ENCODE results near the gene TRMT6.

TRMT6 gene

DNA sequence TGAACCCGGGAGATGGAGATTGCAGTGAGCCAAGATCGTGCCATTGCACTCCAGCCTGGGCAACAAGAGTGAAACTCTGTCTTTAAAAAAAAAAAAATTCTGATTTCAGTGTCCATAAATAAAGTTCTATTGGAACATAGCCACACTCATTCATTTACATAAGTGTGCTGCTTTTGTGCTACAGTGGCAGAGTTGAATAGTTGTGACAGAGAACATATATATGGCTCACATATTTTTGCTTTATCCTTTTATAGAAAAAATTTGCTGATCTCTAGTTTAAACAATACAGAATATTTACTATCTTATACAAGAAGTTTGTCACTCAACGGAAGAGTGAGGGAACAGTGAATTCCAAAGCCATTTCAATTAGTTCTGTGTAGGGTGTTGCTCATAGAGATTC is 18.1 kb upstream of the TRMT6 start:
- TF ChIP-seq EP300 (IDR thresholded peaks at IDR 0.05; ENCODE audit: borderline replicate concordance): no peak
- no peak for TF ChIP-seq RAD21 (IDR thresholded peaks at IDR 0.05; ENCODE audit: low read depth)
- TF ChIP-seq NFIC (IDR thresholded peaks at IDR 0.05): no peak
- TF ChIP-seq ZBTB7A (IDR thresholded peaks at IDR 0.05; ENCODE audit: low read depth): no peak
- no peak for TF ChIP-seq CREB1 (IDR thresholded peaks at IDR 0.05; ENCODE audit: low read depth)
- TF ChIP-seq EGR1 (IDR thresholded peaks at IDR 0.05): no peak
- TF ChIP-seq TAF1 (IDR thresholded peaks at IDR 0.05; ENCODE audit: low read depth): no peak
- TF ChIP-seq, protein P1, sequence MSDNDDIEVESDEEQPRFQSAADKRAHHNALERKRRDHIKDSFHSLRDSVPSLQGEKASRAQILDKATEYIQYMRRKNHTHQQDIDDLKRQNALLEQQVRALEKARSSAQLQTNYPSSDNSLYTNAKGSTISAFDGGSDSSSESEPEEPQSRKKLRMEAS (IDR thresholded peaks at IDR 0.05): no peak
- TF ChIP-seq TCF12 (IDR thresholded peaks at IDR 0.05; ENCODE audit: low read depth): no peak
- TF ChIP-seq CEBPB (IDR thresholded peaks at IDR 0.05): no peak
- TF ChIP-seq, protein P2, sequence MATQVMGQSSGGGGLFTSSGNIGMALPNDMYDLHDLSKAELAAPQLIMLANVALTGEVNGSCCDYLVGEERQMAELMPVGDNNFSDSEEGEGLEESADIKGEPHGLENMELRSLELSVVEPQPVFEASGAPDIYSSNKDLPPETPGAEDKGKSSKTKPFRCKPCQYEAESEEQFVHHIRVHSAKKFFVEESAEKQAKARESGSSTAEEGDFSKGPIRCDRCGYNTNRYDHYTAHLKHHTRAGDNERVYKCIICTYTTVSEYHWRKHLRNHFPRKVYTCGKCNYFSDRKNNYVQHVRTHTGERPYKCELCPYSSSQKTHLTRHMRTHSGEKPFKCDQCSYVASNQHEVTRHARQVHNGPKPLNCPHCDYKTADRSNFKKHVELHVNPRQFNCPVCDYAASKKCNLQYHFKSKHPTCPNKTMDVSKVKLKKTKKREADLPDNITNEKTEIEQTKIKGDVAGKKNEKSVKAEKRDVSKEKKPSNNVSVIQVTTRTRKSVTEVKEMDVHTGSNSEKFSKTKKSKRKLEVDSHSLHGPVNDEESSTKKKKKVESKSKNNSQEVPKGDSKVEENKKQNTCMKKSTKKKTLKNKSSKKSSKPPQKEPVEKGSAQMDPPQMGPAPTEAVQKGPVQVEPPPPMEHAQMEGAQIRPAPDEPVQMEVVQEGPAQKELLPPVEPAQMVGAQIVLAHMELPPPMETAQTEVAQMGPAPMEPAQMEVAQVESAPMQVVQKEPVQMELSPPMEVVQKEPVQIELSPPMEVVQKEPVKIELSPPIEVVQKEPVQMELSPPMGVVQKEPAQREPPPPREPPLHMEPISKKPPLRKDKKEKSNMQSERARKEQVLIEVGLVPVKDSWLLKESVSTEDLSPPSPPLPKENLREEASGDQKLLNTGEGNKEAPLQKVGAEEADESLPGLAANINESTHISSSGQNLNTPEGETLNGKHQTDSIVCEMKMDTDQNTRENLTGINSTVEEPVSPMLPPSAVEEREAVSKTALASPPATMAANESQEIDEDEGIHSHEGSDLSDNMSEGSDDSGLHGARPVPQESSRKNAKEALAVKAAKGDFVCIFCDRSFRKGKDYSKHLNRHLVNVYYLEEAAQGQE (IDR thresholded peaks at IDR 0.05; ENCODE audit: low read depth): no peak
- no peak for TF ChIP-seq TEAD4 (IDR thresholded peaks at IDR 0.05)
- no peak for TF ChIP-seq FOXM1 (IDR thresholded peaks at IDR 0.05; ENCODE audit: borderline replicate concordance, low read depth)
- TF ChIP-seq YY1 (IDR thresholded peaks at IDR 0.05; ENCODE audit: low read depth): no peak
- TF ChIP-seq, protein P3, sequence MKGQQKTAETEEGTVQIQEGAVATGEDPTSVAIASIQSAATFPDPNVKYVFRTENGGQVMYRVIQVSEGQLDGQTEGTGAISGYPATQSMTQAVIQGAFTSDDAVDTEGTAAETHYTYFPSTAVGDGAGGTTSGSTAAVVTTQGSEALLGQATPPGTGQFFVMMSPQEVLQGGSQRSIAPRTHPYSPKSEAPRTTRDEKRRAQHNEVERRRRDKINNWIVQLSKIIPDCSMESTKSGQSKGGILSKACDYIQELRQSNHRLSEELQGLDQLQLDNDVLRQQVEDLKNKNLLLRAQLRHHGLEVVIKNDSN (IDR thresholded peaks at IDR 0.05): no peak

DNA sequence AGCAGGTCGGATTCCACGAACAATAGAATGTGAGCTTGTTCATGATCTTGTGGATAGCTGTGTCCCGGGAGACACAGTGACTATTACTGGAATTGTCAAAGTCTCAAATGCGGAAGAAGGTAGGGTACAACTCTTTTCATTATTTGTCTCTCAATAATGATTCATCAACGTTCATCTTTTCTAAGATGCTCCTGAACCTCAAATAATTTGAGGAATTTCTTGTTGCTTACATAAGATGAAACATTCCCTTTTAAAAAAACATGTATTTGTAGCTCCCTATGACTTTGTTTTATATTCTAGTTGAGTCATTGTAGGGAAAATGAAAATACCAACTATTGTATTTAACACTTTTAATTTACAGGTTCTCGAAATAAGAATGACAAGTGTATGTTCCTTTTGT is 17.1 kb upstream of the TRMT6 start:
- no peak for TF ChIP-seq EGR1 (IDR thresholded peaks at IDR 0.05)
- TF ChIP-seq, protein P3 (IDR thresholded peaks at IDR 0.05): no peak
- TF ChIP-seq TCF12 (IDR thresholded peaks at IDR 0.05; ENCODE audit: low read depth): no peak
- TF ChIP-seq, protein P2 (IDR thresholded peaks at IDR 0.05; ENCODE audit: low read depth): no peak
- no peak for TF ChIP-seq TEAD4 (IDR thresholded peaks at IDR 0.05)
- no peak for TF ChIP-seq EP300 (IDR thresholded peaks at IDR 0.05; ENCODE audit: borderline replicate concordance)
- TF ChIP-seq RAD21 (IDR thresholded peaks at IDR 0.05; ENCODE audit: low read depth): no peak
- no peak for TF ChIP-seq ZBTB7A (IDR thresholded peaks at IDR 0.05; ENCODE audit: low read depth)
- TF ChIP-seq TAF1 (IDR thresholded peaks at IDR 0.05; ENCODE audit: low read depth): no peak

DNA sequence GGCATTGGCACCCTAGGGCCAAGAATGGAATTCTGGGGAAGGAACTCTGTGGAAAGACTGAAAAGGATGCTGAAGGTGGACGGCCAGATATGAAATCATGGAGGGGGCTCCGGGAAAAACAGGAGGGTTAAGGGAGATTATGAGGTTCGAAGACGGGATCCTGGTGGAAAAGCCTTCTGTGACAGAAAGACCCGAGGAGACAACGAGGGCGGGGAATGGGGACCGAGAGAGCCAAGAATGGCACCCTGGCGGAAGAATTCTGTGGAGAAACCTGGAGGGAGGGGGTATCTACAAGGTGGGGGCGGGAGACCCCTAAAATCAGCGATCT is 426 bp downstream of the TRMT6 start:
- no peak for TF ChIP-seq EP300 (IDR thresholded peaks at IDR 0.05; ENCODE audit: borderline replicate concordance)
- no peak for TF ChIP-seq EGR1 (IDR thresholded peaks at IDR 0.05)
- no peak for TF ChIP-seq CEBPB (IDR thresholded peaks at IDR 0.05)
- TF ChIP-seq, protein P3 (IDR thresholded peaks at IDR 0.05): no peak
- TF ChIP-seq NFIC (IDR thresholded peaks at IDR 0.05): no peak
- no peak for TF ChIP-seq TAF1 (IDR thresholded peaks at IDR 0.05; ENCODE audit: low read depth)
- no peak for TF ChIP-seq CREB1 (IDR thresholded peaks at IDR 0.05; ENCODE audit: low read depth)
- no peak for TF ChIP-seq TEAD4 (IDR thresholded peaks at IDR 0.05)
- no peak for TF ChIP-seq ZBTB7A (IDR thresholded peaks at IDR 0.05; ENCODE audit: low read depth)
- TF ChIP-seq YY1 (IDR thresholded peaks at IDR 0.05; ENCODE audit: low read depth): no peak
- TF ChIP-seq, protein P1 (IDR thresholded peaks at IDR 0.05): no peak

DNA sequence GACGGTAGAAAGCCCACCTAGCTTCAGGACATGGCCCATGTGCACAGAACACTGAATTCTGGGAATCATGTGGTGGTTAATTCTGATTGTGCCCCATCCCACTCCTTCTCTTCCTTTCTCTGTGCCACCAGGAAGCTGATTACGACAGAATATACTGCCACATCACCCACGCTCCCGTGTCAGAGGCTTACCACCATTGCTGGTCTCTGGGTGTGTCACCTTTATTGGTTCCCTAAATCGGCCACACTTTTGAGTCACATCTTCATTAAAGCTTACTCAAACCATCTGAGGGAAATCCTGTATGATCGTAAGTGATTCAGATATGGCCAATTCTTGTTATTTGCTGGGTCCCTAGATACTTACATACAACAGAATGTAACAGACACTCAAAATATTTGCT is 3.1 kb downstream of the TRMT6 start:
- no peak for TF ChIP-seq FOXM1 (IDR thresholded peaks at IDR 0.05; ENCODE audit: borderline replicate concordance, low read depth)
- no peak for TF ChIP-seq CEBPB (IDR thresholded peaks at IDR 0.05)
- no peak for TF ChIP-seq NFIC (IDR thresholded peaks at IDR 0.05)
- no peak for TF ChIP-seq TAF1 (IDR thresholded peaks at IDR 0.05; ENCODE audit: low read depth)
- TF ChIP-seq, protein P3 (IDR thresholded peaks at IDR 0.05): no peak
- TF ChIP-seq TEAD4 (IDR thresholded peaks at IDR 0.05): no peak
- TF ChIP-seq, protein P2 (IDR thresholded peaks at IDR 0.05; ENCODE audit: low read depth): no peak
- no peak for TF ChIP-seq CREB1 (IDR thresholded peaks at IDR 0.05; ENCODE audit: low read depth)
- no peak for TF ChIP-seq RAD21 (IDR thresholded peaks at IDR 0.05; ENCODE audit: low read depth)
- no peak for TF ChIP-seq ZBTB7A (IDR thresholded peaks at IDR 0.05; ENCODE audit: low read depth)
